ENCODE results near the gene PIGQ.

PIGQ gene

DNA sequence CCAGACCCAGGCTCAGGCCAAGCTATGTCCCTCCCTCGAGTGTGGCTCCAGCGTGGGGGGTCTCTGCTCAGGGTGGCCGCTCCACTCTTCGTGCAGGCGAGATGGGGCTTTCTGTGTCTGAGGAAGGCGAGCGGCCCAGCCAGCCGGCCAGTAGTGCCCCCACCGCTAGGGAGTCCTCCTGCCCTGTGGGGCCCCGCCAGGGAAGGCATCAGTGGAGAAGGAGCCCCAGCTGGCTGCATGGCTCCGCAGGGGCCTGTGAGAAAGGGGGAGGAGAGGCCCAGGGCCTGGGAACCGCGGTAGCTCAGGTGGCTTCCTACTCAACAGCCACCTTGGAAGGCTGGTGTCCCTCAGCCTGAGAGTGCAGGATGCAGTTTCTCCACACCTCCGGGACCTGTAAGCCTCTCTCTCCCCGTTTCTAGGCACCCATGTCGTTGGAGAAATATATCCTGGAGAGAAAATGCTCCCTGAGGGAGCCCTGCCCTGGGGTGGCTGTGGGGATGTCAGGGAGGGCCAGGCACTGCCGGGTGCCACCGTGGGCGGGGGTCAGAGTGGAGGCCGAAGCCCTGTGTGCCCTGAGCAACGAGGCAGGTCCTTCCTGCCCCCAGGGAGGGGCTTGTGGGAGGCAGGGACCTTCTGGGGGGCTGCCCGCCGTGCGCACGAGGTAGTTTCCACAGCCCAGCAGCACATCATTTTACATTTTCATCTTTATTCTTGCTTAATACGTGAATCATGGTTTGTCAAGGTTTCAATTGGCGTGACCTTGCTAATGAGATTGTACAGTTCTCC is 3.3 kb downstream of the PIGQ start:
- no peak for DNase-seq

DNA sequence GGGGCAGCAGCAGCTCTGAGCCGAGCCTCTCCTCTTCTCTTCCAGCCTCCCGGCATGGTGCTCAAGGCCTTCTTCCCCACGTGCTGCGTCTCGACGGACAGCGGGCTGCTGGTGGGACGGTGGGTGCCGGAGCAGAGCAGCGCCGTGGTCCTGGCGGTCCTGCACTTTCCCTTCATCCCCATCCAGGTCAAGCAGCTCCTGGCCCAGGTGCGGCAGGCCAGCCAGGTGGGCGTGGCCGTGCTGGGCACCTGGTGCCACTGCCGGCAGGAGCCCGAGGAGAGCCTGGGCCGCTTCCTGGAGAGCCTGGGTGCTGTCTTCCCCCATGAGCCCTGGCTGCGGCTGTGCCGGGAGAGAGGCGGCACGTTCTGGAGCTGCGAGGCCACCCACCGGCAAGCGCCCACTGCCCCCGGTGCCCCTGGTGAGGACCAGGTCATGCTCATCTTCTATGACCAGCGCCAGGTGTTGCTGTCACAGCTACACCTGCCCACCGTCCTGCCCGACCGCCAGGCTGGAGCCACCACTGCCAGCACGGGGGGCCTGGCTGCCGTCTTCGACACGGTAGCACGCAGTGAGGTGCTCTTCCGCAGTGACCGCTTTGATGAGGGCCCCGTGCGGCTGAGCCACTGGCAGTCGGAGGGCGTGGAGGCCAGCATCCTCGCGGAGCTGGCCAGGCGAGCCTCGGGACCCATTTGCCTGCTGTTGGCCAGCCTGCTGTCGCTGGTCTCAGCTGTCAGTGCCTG is 4.4 kb downstream of the PIGQ start:
- DNase-seq: no peak

DNA sequence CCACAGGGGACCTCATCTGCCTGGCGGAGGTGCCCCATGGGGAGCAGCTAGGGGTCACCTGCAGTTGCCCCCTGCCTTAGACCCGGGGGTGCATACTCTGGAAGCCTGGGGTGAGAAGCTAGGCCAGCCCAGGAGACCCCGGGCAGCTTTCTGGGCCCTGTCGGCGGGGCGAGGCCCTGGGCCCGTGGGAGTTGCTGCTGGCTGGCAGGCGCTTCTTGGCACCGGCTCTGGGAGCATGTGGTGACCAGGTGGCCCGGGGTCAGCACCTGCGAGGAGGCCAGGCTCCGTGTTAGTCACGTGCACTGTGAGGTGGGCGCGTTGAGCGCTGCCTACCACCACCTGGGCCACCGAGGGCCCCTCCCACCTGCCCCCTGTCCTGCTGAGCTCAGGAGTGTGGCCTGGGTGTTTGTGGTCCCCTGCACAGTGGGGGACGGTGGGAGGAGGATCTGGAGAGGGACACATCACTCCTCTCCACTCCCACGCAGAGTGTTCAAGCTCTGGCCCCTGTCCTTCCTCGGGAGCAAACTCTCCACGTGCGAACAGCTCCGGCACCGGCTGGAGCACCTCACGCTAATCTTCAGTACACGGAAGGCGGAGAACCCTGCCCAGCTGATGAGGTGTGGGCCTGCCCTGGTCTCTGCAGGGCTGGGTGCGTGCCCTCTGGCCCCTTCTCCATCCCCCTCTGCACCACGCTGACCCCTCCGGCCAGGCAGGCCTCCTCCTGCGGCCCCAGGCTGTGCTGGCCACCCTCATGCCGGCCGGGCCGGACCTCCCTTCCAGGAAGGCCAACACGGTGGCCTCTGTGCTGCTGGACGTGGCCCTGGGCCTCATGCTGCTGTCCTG is 5.8 kb downstream of the PIGQ start:
- no peak for DNase-seq

DNA sequence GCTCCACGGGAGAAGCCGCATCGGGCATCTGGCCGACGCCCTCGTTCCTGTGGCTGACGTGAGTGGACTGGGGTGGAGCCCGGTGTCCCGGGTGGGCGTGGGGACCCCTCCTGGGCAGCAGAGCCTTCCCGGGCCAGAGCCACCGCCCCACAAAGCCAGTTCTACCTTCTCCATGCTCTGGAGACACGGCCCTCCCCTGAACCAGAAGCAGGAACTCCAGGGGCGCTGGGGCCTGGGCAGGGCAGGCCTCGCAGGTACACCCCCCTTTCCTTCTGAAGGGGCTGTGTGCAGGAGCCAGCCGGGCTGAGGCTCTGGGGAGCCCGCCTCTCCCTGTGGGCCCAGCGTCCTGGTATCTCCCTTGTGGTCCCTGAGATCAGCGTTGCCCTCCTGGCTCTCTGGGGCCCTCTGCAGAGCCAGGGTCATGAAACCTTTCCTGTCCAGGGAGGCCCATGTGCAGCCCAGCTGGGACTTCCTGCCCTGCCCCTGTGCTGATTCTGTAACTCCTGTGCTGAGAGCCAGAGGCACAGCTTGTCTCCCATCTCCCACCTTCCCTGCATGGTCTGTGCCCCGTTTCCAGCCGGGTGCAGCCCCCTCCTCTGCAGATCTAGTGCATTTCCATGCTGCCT is 6.5 kb downstream of the PIGQ start:
- DNase-seq: no peak

DNA sequence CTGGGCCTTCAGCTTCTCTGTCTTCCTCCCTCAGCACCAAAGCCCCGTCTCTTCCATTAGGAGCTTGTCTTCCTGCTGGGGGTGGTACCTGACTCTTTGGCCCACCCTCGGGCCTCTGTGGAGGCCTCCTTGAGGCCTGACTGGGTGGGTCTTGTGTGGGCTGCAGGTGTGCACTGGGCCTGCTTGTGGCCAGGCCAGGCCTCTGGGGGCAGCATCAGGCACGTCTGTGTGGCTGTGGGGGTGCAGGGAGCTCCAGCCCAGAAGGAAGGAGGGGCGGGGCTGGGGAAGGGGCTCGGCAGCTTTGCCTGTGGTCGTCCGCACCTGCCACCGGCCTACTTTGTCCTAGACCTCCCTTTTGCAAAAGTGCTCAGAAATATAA is 7.0 kb downstream of the PIGQ start:
- DNase-seq: no peak

DNA sequence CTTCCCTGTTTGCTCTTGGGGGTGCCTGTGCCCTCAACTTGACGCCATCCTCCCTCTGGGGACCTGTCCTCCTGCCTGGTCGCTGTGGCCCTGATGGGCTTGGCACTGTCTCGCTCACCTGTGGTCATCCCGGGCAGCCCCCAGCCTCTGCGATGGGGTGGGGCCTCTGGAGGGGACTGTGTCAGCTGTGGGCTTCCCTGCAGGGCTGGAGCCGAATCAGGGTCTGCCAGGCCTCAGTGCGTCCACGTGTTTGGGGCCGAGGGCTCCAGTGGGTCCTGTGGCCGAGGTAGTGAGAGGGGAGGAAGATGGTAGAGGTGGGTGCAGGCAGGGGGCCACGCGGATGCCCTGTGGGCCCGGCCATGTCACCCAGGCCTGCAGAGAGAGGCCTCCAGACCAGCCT is 8.0 kb downstream of the PIGQ start:
- no peak for DNase-seq

DNA sequence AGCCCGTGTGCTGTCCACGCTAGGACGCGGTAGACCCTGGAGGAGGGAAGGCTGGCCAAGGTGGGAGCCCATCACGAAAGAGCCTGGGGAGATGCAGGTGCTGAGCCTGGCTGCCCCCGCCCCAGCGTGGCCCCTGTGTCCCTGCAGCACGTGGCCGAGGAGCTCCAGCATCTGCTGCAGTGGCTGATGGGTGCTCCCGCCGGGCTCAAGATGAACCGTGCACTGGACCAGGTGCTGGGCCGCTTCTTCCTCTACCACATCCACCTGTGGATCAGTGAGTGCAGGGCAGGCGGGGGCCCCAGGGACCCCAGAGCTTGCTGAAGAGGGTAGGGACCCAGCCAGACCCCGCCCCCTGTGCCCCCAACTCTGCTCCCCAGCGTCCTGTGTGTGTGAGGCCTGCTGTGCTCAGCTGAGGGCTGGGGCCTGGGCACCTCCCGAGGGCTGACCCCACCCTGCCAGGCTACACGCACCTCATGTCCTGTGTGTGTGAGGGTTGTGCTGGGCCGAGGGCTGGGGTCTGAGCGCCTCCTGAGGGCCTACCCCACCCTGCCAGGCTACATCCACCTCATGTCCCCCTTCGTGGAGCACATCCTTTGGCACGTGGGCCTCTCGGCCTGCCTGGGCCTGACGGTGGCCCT is 8.6 kb downstream of the PIGQ start:
- DNase-seq: no peak

DNA sequence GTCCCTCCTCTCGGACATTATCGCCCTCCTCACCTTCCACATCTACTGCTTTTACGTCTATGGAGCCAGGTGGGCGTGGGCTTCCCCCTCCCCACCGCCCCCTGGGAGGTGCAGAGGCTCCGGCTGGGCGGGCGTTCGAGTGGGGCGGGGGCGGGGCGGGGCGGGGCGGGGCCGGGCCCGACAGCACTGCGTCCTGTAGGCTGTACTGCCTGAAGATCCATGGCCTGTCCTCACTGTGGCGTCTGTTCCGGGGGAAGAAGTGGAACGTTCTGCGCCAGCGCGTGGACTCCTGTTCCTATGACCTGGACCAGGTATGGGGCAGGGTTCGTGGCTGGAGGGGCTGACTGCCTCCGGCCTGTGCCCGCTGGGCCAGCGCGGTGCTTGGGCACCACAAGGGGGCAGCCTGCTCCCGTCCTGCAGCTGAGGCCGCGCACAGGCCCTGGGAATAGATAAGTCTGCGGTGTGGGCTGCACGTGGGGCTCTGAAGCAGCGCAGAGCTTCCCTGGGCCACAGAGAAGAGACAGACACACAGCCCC is 9.2 kb downstream of the PIGQ start:
- DNase-seq: peak in 1 of 3 experiments; percentile 78

DNA sequence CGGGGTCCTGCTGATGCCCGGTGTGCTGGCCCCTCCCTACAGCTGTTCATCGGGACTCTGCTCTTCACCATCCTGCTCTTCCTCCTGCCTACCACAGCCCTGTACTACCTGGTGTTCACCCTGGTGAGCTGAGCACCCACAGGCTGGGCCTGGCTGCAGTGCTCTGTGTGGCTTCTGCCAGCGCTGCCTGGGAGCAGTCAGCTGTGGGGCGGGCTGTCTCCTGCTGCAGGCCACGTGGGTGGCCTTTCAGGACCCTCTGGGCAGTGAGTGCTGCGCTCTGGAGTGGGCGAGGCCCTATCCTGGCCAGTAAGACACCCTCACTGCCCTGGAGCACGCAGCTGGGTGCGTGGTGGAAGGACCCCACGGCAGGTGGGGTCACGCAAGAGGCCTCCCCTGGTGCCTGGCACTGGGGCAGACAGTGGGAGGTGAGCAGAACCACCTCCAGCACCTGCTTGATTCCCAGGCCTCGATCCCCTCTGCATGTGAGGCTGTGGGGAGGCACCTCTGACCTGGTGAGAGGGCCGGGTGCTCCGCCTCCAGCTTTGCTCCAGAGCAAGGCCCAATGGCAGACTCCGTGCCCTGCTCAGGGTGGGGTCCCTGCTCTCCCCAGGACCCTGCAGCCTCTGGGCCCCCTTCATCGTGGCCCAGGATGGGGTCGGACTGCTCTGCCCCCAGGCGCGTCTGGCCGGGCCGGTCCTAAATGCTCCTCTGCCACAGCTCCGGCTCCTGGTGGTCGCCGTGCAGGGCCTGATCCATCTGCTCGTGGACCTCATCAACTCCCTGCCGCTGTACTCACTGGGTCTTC is 10.6 kb downstream of the PIGQ start:
- DNase-seq: no peak

DNA sequence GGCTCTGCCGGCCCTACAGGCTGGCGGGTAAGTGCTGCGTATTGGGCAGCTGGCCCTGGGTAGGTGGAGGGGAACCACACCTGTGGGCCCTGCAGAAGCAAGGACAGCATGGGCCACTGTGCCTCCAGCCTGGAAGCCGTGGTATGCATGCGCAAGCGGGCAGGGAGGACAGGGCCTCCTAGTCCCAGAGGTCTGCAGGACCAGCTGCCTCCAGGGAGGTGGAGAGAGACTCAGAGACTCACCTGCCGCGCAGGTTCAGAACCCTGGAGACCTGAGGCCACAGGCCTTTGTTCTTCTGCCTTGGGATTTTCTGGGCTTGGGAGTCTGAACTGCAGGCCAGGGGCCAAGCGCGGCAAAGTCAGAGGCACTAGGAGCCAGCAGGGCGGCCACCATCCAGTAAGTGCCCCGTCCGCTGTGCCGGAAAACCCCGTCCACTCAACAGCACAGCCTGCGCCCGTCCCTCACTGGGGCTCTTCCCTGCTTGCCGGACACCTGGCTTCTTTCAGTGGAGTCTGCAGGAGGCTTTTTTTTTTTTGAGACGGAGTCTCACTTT is 11.3 kb downstream of the PIGQ start:
- DNase-seq: no peak

DNA sequence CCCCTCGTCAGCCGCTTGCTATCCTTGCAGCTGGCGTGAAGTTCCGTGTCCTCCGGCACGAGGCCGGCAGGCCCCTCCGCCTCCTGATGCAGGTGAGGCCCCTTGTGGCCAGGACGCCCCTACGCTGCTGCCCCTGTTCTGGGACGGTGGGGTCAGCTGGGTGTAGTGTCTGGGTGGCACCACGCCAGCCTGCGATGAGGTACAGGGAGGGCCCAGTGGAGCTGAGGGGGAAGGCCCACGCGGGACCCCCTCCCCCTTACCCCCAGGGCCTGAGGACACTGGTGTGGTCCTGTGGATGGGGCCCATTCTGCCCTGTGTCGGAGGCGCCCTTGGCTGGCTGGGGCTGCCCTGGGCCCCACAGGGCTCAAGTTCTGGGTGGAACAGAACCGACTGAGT is 12.4 kb downstream of the PIGQ start:
- no peak for DNase-seq

DNA sequence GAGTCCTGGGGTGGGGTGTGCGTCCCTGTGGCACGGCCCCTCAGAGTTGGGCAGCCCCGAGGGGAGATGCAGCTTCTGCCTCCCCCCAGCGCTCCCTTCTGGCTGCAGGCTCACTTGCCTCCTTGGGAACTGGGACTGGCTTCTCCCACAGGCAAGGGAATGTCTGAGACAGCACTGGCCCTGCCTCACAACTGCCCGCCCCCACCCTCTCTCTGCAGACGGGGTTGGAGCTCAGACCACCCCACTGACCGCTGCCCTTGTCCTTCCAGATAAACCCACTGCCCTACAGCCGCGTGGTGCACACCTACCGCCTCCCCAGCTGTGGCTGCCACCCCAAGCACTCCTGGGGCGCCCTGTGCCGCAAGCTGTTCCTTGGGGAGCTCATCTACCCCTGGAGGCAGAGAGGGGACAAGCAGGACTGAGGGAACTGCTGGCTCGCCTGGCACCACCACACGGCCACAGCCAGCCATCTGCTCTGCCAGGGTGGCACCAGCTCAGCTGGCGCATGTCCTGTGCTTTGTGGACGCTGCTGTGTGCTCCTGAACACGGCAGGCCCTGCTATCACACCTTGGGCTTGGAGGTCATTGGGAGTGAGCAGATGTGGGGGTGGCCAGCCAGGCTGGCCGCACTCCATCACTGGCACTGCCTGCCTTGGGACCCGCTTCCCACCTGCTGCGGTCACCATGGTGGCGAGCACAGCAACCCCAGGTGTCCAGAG is 13.0 kb downstream of the PIGQ start:
- no peak for DNase-seq

DNA sequence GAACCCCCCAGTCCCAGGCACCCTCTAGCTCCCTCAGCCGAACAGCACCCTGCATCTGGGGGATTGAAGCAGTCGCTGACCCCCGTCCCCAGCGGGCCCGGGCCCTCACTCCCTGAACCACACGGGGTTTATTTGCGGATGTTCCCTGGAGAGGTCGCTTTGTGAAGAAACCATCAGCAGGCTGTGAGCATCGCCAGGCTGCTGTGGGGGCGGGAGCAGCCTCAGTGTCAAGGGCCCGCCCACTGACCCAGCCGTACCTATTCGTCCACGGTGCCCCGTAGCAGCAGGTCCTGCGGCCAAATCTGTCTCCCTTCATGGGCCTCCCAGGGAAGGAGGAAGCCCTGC is 13.7 kb downstream of the PIGQ start:
- DNase-seq: no peak

DNA sequence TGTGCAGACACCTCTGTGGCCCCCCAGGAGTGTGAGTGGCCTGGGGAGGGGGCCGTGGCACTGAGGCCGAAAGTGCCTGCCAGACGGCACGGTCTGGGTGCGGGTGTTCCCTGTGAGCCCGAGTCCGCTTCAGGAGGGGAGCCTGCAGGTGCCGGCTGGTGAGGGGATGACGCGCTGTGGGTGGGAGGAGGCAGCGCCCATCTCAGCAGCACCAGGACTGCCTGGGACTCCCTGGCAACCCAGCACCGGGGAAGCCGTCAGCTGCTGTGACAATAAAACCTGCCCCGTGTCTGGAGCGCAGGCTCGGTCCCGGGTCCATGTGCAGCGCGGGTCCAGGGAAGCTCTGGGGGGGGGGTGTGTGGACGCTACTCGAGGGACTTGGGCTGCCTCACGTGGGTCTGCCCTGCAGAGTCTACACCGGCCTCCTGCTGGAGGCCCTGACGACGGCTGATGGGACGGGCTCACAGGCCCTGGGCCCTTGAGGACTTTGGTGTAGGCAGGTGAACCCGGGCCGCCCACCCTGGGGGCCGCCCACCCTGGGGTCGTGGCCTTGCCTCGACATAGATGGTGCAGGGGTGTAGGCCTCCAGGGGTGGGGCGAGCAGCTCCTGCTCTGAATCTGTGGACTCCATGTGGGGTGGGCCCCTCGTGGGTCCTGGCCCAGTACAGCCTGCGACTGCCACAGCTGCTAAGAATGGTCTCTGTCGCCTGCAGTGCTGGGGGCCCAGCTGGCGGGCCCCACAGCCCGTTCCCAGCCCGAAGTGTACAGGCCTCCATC is 14.2 kb downstream of the PIGQ start:
- DNase-seq: no peak

DNA sequence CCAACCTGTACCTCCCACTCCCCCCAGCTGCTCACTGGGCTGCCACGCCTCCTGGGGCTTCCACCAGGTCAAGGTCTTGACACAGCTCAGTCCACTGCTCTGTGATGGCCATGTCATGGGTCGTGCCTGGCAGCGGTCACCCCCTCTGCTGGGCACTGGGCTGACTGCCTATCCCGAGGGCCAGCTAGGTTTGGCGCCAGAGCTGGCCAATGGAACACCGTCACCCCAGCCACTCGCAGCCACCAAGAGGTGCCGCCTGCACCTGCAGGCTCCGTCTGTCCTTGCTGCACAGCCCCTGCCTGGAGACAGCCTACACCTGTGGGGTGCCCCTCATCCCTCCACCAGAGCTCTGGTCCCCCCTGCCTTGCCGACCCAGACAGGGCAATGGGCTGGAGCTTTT is 15.6 kb downstream of the PIGQ start:
- DNase-seq: peak in 2 of 3 experiments; percentile 43 to 57

DNA sequence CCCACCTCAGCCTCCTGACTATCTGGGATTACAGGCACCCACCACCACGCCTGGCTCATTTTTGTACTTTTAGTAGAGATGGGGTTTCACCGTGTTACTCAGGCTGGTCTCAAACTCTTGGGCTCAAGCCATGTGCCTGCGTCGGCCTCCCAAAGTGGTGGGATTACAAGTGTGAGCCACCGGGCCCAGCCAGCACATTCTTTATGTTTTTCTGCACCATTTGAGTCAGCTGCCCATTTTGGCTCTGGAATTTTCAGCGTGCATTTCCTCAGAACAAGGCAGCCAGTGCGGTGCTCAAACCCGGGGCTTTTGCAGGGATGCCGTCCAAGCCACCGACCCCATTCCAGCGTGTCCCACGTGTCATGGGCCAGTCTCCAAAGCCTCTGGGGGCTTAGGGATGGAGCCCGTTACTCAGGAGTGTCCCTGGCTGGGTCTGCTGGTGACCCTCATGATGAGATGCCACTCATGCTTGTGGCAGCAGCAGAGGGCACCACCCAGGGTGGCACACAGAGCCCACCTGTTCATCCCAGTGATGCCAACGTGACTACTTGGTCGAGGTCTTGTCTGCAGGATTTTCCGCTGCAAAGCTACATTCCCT is 16.4 kb downstream of the PIGQ start:
- no peak for DNase-seq

DNA sequence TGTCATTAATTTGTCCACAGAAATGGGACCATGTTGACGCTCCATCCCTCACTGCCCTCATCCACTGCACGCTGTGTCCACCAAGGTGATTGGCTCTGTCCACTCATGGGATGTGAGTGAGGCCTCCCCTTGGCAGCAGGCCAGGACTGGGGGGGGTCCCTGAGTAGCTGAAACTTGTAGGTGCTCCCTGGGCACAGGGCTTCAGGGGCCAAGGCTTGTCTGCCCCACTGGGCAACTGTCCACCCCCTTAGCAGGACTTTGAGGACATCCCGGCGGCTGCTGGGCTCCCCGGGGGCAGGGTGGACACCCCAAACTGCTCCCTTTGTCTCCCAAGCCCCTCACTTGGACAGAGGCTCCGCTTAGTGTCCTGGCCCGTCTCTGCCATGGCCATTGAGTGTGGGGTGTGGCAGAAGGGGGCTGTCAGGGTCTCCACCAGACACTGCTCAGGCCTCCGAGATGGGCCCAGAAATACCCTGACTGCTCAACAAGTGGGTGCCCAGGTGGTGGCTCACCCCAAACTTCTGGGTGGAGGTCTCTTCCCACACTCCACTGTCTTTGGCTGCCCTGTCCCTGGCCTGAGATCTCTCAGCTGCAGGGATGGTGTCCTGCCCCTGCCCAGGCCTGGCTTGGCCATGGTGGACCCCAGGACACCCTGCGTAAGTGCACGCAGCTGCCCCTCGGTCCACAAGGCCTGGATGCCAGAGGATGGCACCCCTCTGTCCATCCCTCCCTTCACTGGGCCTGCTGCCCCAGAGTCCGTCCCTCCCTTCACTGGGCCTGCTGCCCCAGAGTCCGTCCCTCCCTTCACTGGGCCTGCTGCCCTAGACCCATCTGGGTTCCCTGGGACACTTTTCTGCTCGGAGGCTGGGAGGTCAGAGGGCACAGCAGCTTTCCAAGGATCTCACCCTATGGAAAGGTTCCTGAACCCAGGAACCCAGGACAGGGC is 17.1 kb downstream of the PIGQ start:
- peak in 1 of 3 experiments; percentile 28 for DNase-seq

DNA sequence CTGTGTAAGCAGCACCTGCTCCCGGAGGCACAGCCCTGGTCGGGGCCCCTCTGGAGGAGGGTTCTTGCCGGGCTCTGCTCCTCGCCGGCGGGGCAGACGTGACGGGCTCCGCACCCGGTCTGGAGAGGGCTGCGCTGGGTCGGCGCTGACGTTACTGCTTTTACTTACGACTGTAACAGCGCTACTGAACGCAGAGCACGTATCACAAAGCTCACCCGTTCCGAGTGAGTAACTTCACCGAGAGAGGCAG is 18.8 kb downstream of the PIGQ start:
- peak; percentile 44 to 80 (median 75) for DNase-seq
